GM10266 (cell line): Measurements from ENCODE around the gene MARK1.
A peak's percentile ranks its signal among the peaks of the same experiment; 100 is the strongest.

Source experiments
- DNase-seq: peaks from one replicate; pipeline ENCODE4 v3.0.0; 2012; ENCODE audit errors: extremely low spot score
- TF ChIP-seq, protein P1 (sequence below): IDR thresholded peaks from 2 replicates; pipeline ENCODE4 v1.5.1; 2012; ENCODE audit warnings: mild to moderate bottlenecking, low read depth; ENCODE audit not compliant: control insufficient read depth, insufficient read depth; ENCODE audit errors: missing control alignments

The MARK1 gene

GRCh38 chr1:220711056-220711809 is 183.3 kb downstream of the MARK1 start:
- TF ChIP-seq, protein P1, sequence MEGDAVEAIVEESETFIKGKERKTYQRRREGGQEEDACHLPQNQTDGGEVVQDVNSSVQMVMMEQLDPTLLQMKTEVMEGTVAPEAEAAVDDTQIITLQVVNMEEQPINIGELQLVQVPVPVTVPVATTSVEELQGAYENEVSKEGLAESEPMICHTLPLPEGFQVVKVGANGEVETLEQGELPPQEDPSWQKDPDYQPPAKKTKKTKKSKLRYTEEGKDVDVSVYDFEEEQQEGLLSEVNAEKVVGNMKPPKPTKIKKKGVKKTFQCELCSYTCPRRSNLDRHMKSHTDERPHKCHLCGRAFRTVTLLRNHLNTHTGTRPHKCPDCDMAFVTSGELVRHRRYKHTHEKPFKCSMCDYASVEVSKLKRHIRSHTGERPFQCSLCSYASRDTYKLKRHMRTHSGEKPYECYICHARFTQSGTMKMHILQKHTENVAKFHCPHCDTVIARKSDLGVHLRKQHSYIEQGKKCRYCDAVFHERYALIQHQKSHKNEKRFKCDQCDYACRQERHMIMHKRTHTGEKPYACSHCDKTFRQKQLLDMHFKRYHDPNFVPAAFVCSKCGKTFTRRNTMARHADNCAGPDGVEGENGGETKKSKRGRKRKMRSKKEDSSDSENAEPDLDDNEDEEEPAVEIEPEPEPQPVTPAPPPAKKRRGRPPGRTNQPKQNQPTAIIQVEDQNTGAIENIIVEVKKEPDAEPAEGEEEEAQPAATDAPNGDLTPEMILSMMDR = no peak
- DNase-seq = peak; percentile 1
